ENCODE data around the gene DUSP10. TPM values are rescaled to one million over a fixed set of nuclear protein-coding genes. Genes with fewer than 3 reads are reported as not detected.
A peak's percentile ranks its signal among the peaks of the same experiment; 100 is the strongest.

DUSP10 gene
- total RNA-seq, 6 experiments from 2014 or later, result 7.7 to 22.3 (median 16.3) TPM

DNA sequence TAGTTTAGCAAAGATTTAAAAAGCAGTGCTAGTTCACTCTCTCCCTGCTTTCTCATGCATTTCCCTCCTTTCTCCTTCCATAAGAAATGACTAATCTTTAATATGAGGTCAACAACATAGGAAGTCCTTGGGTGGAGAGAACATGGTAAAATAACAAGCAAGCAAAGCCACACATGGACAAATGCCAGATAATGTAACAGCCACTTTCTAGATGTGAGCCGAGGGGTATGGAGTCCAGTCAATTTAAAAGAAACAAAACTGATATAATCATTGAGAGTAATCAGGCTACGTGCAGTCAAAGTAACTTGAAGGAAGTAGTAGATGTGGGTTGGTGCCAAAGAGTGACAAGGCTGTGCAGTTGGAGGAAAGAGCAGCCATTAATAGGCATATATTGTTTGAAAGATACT is 69.6 kb downstream of the DUSP10 start:
- TF ChIP-seq POLR2A (IDR thresholded peaks at IDR 0.05) (no peak), CTCF (IDR thresholded peaks at IDR 0.05) (no peak)
- H3K27me3 ChIP-seq, result no peaks in the 10 kb centered on the region
- no peaks in the 10 kb centered on the region for H3K4me1 ChIP-seq
- no peak for DNase-seq
- H3K9me3 ChIP-seq, result no peaks in the 10 kb centered on the region
- 63% methylated on average over 2 of the region's 2 CpGs for WGBS (ENCODE audit: insufficient coverage, low coverage, low lambda C conversion rate, missing lambda C conversion rate)
- intact Hi-C loops (cut with DNase I), result no loop called here
- H3K27ac ChIP-seq, result no peak overlapping the region
- H3K36me3 ChIP-seq, result no peaks in the 10 kb centered on the region
- H3K4me3 ChIP-seq, result no peak overlapping the region
- ATAC-seq, result no peak

DNA sequence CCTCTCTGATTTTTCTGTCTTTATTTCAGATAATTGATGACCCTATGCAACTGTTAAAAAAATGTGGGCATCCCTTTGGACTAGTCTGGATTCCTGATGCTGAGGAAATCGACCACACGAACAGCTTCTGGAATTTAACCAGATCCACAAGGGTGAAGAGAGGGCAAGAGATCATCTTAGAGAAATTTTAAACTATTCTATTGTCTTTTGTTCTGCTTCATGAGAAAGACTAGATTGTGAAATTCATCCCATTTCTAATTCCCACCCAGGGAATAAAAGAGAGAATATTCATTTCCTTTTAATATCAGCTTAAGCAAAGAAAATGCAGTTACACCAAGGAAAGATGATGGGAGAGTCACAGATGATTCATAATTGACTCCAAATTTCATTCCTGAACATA is 71.8 kb downstream of the DUSP10 start:
- no peaks in the 10 kb centered on the region for H3K36me3 ChIP-seq
- TF ChIP-seq CTCF (IDR thresholded peaks at IDR 0.05), result no peak
- no peak for TF ChIP-seq POLR2A (IDR thresholded peaks at IDR 0.05)
- H3K27ac ChIP-seq, result no peak overlapping the region
- intact Hi-C loops (cut with DNase I), result no loop called here
- DNase-seq, result no peak
- no peak for ATAC-seq
- 76% methylated on average over 2 of the region's 2 CpGs for WGBS (ENCODE audit: insufficient coverage, low coverage, low lambda C conversion rate, missing lambda C conversion rate)
- H3K4me1 ChIP-seq, result no peaks in the 10 kb centered on the region
- no peak overlapping the region for H3K4me3 ChIP-seq
- no peaks in the 10 kb centered on the region for H3K27me3 ChIP-seq
- H3K9me3 ChIP-seq, result no peaks in the 10 kb centered on the region

GRCh38 chr1:221669441-221669840 is 72.4 kb downstream of the DUSP10 start:
- intact Hi-C loops (cut with DNase I), result no loop called here
- ATAC-seq, result peak in 1 of 4 donors; percentile 78

GRCh38 chr1:221667504-221667903 is 74.4 kb downstream of the DUSP10 start:
- peak in 3 of 4 donors; percentile 18 to 80 (median 33) for ATAC-seq

More at GRCh38 chr1:221669441-221669840, 72.4 kb downstream of the DUSP10 start:
- H3K9me3 ChIP-seq, result no peaks in the 10 kb centered on the region
- no peak for DNase-seq
- no peak overlapping the region for H3K27ac ChIP-seq
- no peak overlapping the region for H3K4me3 ChIP-seq
- no peaks in the 10 kb centered on the region for H3K36me3 ChIP-seq
- no peaks in the 10 kb centered on the region for H3K4me1 ChIP-seq
- TF ChIP-seq CTCF (IDR thresholded peaks at IDR 0.05) (no peak), POLR2A (IDR thresholded peaks at IDR 0.05) (no peak)
- H3K27me3 ChIP-seq, result no peaks in the 10 kb centered on the region

More at GRCh38 chr1:221667504-221667903, 74.4 kb downstream of the DUSP10 start:
- no peaks in the 10 kb centered on the region for H3K4me1 ChIP-seq
- H3K27ac ChIP-seq, result no peak overlapping the region
- H3K9me3 ChIP-seq, result no peaks in the 10 kb centered on the region
- DNase-seq, result no peak
- no peaks in the 10 kb centered on the region for H3K27me3 ChIP-seq
- no peaks in the 10 kb centered on the region for H3K36me3 ChIP-seq
- no peak overlapping the region for H3K4me3 ChIP-seq
- no peak for TF ChIP-seq CTCF (IDR thresholded peaks at IDR 0.05)
- TF ChIP-seq POLR2A (IDR thresholded peaks at IDR 0.05), result no peak
- 96% methylated on average over 3 of the region's 3 CpGs for WGBS (ENCODE audit: insufficient coverage, low coverage, low lambda C conversion rate, missing lambda C conversion rate)
- intact Hi-C loops (cut with DNase I), result no loop called here
